Mucosa of descending colon (tissue), 3 donors: ENCODE results near the gene MEGF11. TPM values are rescaled to one million over a fixed set of nuclear protein-coding genes. Genes with fewer than 3 reads are reported as not detected.

Experiments used
- ATAC-seq: fragments of 200-7000 bp; cut with Tn5 transposase; one replicate; pipeline ENCODE4 v1.9.1; 2020; ENCODE audit warnings: mild to moderate bottlenecking, moderate library complexity
- DNase-seq, 3 donors: peaks; one replicate each; pipeline ENCODE4 v3.0.0-alpha.2; 2020
- H3K36me3 ChIP-seq: fragments of 200-600 bp; one replicate; pipeline ENCODE4 v1.8.0; 2021; ENCODE audit warnings: low read depth, mild to moderate bottlenecking
- H3K4me1 ChIP-seq: fragments of 200-600 bp; one replicate; pipeline ENCODE4 v1.8.0; 2021; ENCODE audit warnings: low read depth, mild to moderate bottlenecking
- H3K4me3 ChIP-seq: fragments of 200-600 bp; one replicate; pipeline ENCODE4 v1.8.0; 2021; ENCODE audit warnings: mild to moderate bottlenecking
- H3K9me3 ChIP-seq: fragments of 200-600 bp; one replicate; pipeline ENCODE4 v1.8.0; 2021; ENCODE audit warnings: mild to moderate bottlenecking
- intact Hi-C, 2 donors: fragments of 100-400 bp; cut with DNase I in 1 of 2; cut with micrococcal nuclease in 1 of 2; formaldehyde crosslinking; loops; one replicate each; pipeline versions ENCODE4 v1.11.0 to v1.11.1; 2022; cut with DNase I, micrococcal nuclease
- total RNA-seq, 3 donors: library from RNA; stranded (reverse); fragmentation: NEBNext Ultra II Directional in 2 of 3; extraction: Animal tissue kit (Norgen Biotek cat#: 25700) in 2 of 3; gene quantifications; one replicate each; pipeline versions ENCODE4 v1.2.1 to v1.2.4, GENCODE V29; 2021 to 2023
- TF ChIP-seq, protein P1 (sequence below): fragments of 200-600 bp; IDR thresholded peaks from one replicate; pipeline ENCODE4 v1.8.0; 2022; ENCODE audit warnings: antibody characterized with exemption, mild to moderate bottlenecking
- donor health status: DM: no; HTN: no; CAD: no; lungs with moderate emphysema.
- donor health status: DM: no; HTN: no; CAD: no.
- donor health status: DM: no; HTN: yes; CAD: no.

The MEGF11 gene
- total RNA-seq, 3 donors from 2014 or later, result 0.12 to 0.29 (median 0.19) TPM

DNA sequence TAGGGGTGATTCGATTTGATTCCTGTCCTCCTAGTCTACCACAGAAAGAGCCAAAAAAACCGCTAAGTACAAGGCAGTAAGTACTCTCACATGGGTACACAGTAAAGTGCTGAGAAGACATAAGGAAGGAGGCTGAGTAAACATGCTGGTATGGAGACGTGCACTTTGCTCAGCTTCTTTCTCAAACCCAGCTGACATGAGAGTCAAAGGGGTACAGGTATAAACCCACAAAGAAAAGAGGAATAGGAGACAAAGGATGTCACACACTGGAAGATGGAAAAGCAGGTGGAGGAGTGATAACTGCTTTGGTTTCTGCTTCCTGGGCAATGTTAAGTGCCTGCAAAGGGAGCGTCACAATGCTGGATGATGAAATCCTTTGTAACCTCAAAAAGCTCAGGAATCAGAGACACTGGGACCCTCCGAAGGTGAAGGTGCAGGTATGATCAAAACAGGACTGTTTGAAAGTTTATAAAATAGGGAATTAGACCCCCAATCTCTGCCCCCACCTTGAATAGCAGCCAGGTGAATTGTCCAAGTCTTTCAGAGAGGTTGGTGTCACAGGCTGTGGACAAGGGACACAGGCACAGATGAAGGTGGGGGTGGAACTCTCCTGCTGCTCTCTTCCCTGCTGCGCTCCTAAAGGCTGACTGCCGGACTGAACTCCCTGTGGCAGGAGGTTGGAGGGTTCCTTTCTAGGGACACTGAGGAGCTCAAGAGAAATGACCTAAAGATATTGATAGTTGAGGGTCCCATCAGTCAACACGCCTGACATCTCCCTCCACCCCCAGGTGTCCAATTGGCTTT is 282.4 kb downstream of the MEGF11 start:
- TF ChIP-seq, protein P1, sequence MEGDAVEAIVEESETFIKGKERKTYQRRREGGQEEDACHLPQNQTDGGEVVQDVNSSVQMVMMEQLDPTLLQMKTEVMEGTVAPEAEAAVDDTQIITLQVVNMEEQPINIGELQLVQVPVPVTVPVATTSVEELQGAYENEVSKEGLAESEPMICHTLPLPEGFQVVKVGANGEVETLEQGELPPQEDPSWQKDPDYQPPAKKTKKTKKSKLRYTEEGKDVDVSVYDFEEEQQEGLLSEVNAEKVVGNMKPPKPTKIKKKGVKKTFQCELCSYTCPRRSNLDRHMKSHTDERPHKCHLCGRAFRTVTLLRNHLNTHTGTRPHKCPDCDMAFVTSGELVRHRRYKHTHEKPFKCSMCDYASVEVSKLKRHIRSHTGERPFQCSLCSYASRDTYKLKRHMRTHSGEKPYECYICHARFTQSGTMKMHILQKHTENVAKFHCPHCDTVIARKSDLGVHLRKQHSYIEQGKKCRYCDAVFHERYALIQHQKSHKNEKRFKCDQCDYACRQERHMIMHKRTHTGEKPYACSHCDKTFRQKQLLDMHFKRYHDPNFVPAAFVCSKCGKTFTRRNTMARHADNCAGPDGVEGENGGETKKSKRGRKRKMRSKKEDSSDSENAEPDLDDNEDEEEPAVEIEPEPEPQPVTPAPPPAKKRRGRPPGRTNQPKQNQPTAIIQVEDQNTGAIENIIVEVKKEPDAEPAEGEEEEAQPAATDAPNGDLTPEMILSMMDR, result no peak
- Histone ChIP-seq H3K36me3 (no peaks in the 10 kb centered on the region), H3K9me3 (no peaks in the 10 kb centered on the region), H3K4me1 (no peaks in the 10 kb centered on the region), H3K4me3 (no peak overlapping the region)
- ATAC-seq (no peak), DNase-seq (no peak)
- intact Hi-C loops, result no loop called here

- intact Hi-C loops, result no loop called here
- no peaks in the 10 kb centered on the region for H3K36me3 ChIP-seq
- H3K4me3 ChIP-seq, result no peak overlapping the region
Measured at GRCh38 chr15:65969865-65970816, 283.4 kb downstream of the MEGF11 start.

GRCh38 chr15:65968511-65968910 is 285.0 kb downstream of the MEGF11 start:
- no peak for ATAC-seq
- H3K9me3 ChIP-seq, result no peaks in the 10 kb centered on the region
- H3K4me3 ChIP-seq, result no peak overlapping the region
- TF ChIP-seq, protein P1, result no peak
- intact Hi-C loops, result no loop called here
- no peaks in the 10 kb centered on the region for H3K36me3 ChIP-seq
- no peak for DNase-seq
- no peaks in the 10 kb centered on the region for H3K4me1 ChIP-seq

More at GRCh38 chr15:65969865-65970816, 283.4 kb downstream of the MEGF11 start:
- H3K9me3 ChIP-seq, result no peaks in the 10 kb centered on the region
- TF ChIP-seq, protein P1, result no peak
- ATAC-seq, result no peak
- no peak for DNase-seq
- no peaks in the 10 kb centered on the region for H3K4me1 ChIP-seq

GRCh38 chr15:65964792-65965433 is 288.6 kb downstream of the MEGF11 start:
- no peaks in the 10 kb centered on the region for H3K36me3 ChIP-seq
- TF ChIP-seq, protein P1, result no peak
- intact Hi-C loops, result no loop called here
- ATAC-seq (no peak), DNase-seq (no peak)
- H3K9me3 ChIP-seq, result no peaks in the 10 kb centered on the region
- no peak overlapping the region for H3K4me3 ChIP-seq
- no peaks in the 10 kb centered on the region for H3K4me1 ChIP-seq

DNA sequence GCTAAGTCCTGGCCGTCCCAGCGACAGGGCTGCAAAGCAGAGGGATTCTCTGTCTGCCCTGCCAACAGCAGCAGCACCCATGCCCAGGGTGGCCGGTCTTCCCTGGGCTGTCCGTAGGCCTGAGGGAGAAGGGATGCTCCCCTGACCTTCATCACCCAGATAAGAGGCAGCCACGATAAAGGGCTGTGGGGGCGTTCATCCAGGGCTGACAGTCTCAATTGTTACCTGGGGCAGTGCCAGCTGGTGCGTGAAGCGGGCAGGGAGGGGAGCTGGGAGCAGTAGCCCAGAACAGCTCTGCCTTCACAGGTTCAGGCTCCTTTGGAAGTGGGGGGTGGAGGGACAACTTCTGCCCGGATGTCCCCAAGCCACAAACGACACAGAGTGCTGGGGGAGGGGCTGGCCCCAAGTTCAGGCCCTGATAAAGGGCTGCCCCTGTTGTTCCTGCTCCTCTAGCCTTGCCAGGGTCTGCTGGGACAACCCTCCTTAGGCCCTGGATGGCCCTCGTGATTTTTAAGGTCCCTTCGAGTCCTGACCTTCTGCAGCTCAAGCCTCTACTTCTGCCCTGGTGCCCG is 289.6 kb downstream of the MEGF11 start:
- TF ChIP-seq, protein P1, result no peak
- Histone ChIP-seq H3K4me1 (no peaks in the 10 kb centered on the region), H3K9me3 (no peaks in the 10 kb centered on the region), H3K4me3 (no peak overlapping the region), H3K36me3 (no peaks in the 10 kb centered on the region)
- intact Hi-C loops, result no loop called here
- DNase-seq, result no peak
- ATAC-seq, result no peak
